SW 1271 (cell line): ENCODE data around the gene PRDM13.
"Not testable (repeated sequence)": the region's sequence is repeated elsewhere in the genome, so short reads cannot be mapped to it uniquely, and the experiment has no call there.

Experiments
- DNase-seq, 2 experiments: peaks; one replicate each; lab custom pipeline; 2025; lab: John Stamatoyannopoulos, UW

The PRDM13 gene

DNA sequence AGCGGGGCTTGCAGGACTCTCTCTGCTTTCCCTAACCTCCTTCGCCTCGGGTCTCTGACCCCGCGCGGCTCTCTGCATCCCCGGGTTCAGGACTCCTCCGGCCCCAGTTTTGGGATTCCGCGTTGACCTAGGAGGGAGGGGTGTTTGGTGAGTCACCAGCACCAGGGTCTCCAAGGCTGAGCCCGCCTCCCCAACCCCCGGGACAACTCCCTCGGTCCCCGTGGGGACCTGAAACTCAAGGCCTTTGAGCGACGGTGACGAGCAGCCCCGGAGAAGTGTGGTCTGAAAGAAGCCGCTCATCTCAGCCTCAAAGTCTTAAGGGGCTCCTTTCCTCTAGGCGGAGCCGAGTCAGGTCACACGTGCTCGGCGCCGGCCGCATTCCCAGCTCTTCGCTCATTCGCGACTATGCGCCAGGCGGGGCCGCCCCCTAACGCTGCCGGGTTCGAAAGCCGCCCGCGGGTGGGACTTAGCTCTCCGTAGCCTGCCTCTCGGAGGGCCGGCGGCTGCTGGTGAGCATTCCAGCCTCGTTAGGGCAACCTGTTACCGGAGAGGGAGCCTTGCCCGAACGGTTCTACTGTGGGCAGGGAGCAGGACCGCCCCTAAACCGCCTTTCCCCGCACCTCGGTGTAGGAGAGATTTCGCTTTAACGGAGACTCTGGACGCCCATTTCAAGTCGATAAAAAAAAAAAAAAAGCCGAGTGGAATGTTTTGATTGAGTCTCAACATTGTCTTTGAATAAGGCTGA, 3.0 kb upstream of the PRDM13 start:
- no peak for DNase-seq

DNA sequence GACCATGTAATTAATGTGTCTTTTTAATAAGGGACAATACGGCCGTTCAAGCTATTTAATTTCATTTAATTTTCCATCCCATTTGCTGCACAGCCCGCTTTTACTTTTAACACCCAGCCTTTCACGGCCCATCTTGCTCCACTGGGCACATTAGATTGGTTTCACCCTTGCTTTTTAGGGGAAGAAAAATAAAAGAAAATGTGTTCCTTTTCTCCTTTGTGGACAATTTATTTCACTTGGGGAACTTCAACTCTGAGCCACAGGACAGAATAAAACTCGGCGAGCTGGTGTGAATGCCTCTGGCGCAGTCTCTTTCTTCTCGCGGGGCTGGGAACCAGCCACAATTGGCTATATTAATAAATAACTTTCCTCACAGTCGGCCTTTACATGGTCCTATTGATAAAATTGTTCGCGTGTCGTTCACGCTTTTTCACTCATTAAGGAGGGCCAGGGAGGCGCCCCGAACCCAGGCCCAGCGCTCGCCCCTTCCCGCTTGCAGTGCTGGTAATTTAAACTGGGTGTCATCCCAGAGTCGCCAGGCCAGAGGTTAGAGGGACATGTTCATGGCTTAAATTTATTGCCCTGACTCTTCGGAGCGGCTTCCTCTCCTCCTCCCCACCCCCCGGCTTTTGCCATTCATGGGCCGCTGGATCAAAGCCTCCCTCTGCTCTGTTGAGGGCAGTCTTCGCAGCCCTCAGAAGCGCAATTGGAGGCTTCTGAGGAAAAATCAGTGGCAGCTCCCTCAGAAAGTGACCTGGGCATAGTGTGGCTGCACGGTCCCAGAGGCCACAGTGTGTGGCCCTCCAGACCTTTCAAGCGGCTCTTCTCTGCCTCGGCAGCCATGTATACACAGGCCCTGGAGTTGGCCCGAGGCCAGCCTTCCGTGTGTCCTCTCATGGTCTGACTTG, 2.2 kb upstream of the PRDM13 start:
- no peak for DNase-seq

GRCh38 chr6:99605074-99605734, 1.4 kb upstream of the PRDM13 start:
- no peak for DNase-seq

DNA sequence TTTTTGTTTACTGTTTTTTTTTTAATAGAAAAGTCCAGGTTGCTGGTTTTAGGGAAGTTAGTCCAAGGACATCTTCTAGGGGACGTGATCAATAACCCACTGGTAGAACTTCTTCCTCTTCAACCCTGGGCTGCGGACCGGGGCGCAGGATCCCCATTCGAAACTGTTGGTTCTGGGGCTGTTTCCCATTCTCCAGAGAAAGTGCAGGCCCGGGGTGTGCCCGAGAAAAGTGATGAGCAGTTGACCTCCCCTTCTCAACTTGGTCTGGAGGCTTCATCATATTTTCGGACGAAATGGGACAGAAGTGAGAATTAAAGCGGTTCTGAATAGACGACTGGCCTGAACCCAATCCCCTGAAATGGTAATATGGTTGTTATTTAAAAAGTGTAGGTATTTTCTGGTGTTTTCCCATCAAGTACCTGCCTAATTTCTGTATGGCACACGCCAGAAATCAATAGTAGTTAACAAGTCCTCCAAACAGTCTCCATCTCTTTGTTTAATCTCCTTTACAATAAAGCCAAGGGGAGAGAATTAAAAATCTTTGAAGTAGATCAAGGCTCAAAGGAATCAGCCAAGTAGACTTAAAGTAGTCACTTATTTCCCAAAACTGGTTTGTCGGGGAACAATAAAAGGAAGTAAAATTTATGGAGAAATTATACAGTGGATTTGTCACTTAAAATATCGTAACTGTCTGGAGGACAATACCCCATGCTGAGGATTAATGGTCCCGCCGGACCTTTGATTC, 550 bp upstream of the PRDM13 start:
- DNase-seq, result no peak

- DNase-seq, result no peak
These were observed 893 bp downstream of the PRDM13 start for GRCh38 chr6:99607416-99608036.

DNA sequence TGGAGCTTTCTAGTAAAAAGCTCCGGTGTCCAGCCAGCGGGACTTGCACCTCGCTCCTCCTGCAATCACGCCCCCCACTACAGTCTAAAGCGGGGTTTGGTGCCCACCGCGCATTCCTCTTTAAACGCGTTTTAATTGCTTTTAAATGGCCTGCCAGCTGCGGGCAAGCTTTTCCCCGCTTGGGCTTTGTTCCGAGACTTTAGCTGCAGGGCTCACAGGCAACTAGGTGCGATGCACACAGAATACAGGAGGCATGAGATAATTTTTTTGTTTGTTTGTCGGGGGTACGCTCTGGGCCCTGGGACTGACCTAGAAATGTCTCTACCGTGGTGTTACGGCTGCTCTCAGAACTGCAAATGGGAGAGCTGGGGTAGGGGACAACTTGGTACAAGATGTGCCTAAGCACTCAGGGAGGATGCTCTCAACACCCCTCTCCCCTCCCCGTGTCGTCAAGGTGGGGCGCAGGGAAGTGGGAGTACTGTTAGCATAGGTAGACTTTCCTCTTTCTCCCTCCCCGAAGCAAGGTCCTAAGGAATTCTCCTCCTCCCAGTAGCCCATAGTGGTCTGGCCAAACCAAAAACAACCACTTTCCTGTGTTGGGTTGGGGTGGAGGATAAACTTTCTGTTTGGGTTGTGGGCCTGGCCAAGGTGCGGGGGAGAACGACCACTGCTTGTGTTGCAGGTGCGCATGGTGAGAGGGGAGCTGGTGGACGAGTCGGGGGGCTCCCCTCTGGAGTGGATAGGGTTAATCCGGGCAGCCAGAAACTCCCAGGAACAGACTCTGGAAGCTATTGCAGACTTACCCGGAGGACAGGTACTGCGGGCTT, 1.6 kb downstream of the PRDM13 start:
- DNase-seq, result no peak

DNA sequence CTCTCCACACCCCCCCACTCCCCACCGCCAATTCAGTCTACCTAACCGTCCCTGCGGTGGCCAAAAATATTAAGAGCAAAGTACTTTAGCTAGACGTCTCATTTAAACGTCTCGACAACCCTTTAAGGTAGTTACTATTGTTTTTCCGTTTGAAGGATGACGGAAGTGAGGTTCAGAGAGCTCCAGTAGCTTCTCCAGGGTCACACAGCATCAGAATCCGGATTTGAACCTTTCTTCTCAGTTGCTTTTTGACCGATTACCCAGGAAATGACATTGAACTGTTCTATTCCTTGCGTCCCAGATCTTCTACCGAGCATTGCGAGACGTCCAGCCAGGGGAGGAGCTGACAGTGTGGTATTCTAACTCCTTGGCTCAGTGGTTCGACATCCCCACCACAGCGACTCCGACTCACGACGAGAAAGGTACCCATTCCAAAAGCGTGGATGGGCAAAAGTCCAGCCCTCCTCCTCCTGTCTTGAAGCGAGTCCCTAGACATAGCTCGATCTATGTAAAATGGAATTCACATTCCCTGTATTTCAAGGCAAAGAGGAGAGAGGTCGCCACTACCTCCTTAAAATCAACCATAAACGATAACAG, 2.4 kb downstream of the PRDM13 start:
- DNase-seq, result no peak

GRCh38 chr6:99609905-99610489, 3.4 kb downstream of the PRDM13 start:
- DNase-seq, result no peak

- no peak for DNase-seq
These were observed 4.5 kb downstream of the PRDM13 start for GRCh38 chr6:99611148-99611547.

DNA sequence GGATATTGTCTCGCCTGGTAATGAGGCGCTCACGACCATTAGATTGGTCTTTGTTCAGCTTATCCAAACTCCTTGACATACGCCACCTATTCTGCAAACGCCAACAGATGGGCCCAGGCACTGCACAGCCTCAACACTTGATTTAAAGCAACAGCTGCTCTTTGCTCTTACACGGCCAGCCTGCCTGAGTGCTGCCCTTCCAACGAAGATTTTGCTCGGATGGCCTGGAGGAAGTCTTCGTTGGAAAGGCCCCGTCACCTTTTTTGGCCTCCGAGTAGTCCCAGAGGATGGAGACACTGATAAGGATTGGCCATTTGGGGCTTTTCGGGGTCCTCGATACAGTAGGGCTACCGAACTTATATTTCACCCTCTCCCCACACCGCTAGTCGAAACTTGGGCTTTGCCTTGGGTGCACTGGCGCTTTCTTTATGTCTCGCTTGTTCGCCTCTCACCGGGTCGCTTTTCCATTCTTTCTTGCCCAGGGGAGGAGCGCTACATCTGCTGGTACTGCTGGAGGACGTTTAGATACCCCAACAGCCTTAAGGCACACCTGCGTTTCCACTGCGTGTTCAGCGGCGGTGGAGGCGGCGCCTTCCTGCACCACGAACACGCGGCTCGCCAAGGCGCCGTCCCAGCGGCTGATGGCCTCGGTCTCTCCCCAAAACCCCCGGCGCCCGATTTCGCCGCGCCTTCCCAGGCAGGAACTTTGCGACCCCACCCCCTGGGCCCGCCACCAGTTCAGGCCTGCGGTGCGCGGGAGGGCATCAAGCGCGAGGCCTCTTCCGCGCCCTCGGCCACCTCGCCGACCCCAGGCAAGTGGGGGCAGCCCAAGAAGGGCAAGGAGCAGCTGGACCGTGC, 6.1 kb downstream of the PRDM13 start:
- DNase-seq, result no peak

GRCh38 chr6:99613409-99613704, 6.7 kb downstream of the PRDM13 start:
- peak in 1 of 2 experiments; percentile 49 for DNase-seq

- peak in 1 of 2 experiments; percentile 49 for DNase-seq
These were observed 7.2 kb downstream of the PRDM13 start for GRCh38 chr6:99613705-99614429.

DNA sequence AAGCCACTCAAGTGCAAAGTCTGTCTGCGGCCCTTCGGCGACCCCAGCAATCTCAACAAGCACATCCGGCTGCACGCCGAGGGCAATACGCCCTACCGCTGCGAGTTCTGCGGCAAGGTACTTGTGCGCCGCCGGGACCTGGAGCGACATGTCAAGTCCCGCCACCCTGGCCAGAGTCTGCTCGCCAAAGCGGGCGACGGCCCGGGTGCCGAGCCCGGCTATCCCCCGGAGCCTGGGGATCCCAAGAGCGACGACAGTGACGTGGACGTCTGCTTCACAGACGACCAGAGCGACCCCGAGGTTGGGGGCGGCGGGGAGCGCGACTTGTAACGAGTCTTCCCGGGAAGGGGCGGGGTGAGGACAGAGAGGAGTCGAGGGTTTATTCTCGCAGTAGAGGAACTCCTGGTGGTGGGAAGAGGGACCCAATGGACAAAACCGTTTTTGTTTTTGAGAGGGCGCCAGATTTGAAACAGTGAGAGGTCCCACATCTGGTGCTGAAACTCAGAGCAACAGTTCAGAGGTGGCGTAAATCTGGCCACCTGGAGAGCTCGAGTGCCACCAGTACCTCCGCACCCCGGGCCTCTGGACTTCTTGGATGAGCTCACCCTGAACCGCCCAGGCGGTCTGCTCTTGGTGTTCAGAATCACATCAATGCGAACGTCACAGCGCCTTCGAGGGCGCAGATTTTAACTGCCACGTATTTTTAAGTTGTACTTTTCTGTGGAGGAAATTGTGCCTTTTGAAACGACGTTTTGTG, 8.0 kb downstream of the PRDM13 start:
- DNase-seq, result peak; percentile 45 to 77

DNA sequence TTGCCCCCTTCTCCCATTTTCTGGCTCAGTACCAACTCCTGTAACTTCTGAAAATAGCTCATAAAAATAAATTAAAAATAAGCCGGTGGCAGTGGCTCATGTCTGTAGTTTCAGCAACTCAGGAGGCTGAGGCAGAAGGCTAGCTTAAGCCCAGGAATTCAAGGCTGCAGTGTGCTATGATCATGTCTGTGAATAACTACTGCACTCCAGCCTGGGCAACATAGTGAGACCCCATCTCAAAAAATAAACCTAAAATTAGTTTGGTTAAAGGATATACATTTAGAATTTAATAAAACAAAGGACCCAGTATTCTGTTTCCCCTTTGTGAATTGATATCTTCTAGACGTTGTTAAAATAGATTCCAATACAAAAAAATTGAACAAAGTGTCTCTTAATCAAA, 10.5 kb downstream of the PRDM13 start:
- DNase-seq, result no peak

DNA sequence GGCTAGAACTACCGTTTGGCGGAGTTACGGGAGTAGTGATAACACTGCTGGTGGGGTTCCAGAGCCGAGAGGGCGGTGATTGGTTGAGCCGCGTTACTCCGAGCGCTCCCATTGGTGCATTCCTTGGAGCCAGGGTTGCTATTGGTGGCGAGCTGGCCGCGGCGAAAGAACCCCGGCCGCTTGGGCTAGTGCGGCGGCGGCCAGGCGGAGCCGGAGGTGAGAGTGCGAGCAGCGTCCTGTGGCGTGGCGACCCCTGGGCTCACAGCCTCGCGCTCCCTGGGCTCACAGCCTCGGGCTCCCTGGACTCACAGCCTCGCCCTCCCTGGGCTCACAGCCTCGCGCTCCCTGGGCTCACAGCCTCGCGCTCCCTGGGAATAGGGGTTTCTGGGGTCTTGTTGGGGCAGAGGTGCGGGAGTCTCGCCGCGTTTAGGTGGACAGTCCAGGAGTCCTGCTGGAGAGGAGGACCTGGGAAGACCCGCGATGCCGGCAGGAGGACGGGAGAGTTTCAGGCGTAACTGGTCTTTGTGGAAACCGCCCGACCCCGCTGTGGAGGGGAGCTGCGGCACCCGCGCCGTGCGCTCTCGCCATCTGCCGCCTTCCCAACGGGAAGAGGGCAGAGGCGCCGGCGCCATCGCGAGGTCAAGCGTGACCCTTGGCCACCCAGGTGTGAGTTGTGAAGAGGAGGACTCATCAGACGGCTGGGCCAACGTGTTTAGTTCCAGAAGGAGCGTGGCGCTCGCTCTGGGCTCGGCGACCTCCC, 12.2 kb downstream of the PRDM13 start:
- no peak for DNase-seq

DNA sequence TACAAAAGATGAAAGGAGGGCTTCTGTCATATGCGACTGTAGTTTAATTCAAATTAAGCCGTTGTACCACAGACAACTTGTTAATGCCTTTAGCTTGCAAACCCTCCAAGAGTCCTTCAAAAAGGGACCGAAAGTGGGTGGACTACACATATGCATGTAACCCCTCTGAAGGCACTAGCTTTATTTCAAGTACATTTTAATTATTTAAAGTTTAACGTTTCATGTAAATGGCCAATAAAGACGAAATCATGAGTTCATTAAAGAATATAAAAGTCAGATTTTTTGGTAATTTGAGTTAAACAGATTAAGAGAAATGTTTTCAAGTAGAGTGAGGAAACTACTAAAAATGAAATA, 12.8 kb downstream of the PRDM13 start:
- DNase-seq, result no peak

- DNase-seq, result not testable (repeated sequence)
These were observed 15.4 kb downstream of the PRDM13 start for GRCh38 chr6:99622044-99622443.
